Right lobe of liver (tissue), 6 donors: ENCODE measurements around the gene PRSS27. TPM values are rescaled to one million over a fixed set of nuclear protein-coding genes. Genes with fewer than 3 reads are reported as not detected.

Experiments used
- ATAC-seq, 4 donors: fragments of 200-7000 bp; cut with Tn5 transposase; one replicate each; pipeline ENCODE4 v1.9.1; 2020; ENCODE audit warnings: mild to moderate bottlenecking in 4 of 4, moderate library complexity in 4 of 4
- DNase-seq, 3 donors: peaks; one replicate each; pipeline ENCODE4 v3.0.0-alpha.2; 2020
- H3K27ac ChIP-seq, 3 donors: fragments of 200-600 bp; one replicate each; pipeline ENCODE4 v1.8.0; 2022
- H3K27me3 ChIP-seq, 2 donors: fragments of 200-600 bp; one replicate each; pipeline ENCODE4 v1.8.0; 2022
- H3K36me3 ChIP-seq, 4 donors: fragments of 200-600 bp; sonication (generic) in 1 of 4; one replicate each; pipeline versions ENCODE4 v1.5.1 to v1.8.0; 2017 to 2022; ENCODE audit warnings: control low read depth in 1 of 4
- H3K4me1 ChIP-seq, 4 donors: fragments of 200-600 bp; sonication (generic) in 1 of 4; one replicate each; pipeline versions ENCODE4 v1.5.1 to v1.8.0; 2017 to 2022; ENCODE audit warnings: control low read depth in 1 of 4
- H3K4me3 ChIP-seq, 3 donors: fragments of 200-600 bp; one replicate each; pipeline ENCODE4 v1.8.0; 2022
- H3K9me3 ChIP-seq, 4 donors: fragments of 200-600 bp; sonication (generic) in 1 of 4; one replicate each; pipeline versions ENCODE4 v1.5.1 to v1.8.0; 2017 to 2022; ENCODE audit warnings: control low read depth in 1 of 4
- CTCF ChIP-seq, 4 donors: fragments of 200-600 bp in 3 of 4; fragments of 450-650 bp in 1 of 4; IDR thresholded peaks; one replicate each; pipeline versions ENCODE4 v1.5.1 to v1.8.0; 2016 to 2022; ENCODE audit warnings: antibody characterized with exemption in 4 of 4, mild to moderate bottlenecking in 2 of 4
- POLR2A ChIP-seq: fragments of 450-650 bp; IDR thresholded peaks from one replicate; pipeline ENCODE4 v1.6.1; 2017; ENCODE audit warnings: antibody characterized with exemption, mild to moderate bottlenecking
- WGBS: methylation state at CpG from one replicate; pipeline ENCODE4 v1.1.6; 2018; ENCODE audit warnings: low coverage, low lambda C conversion rate; ENCODE audit not compliant: insufficient coverage; ENCODE audit errors: missing lambda C conversion rate; 5-methylcytosine and 5-hydroxymethylcytosine counted together
- intact Hi-C, 2 donors: fragments of 100-400 bp; cut with DNase I; formaldehyde crosslinking; loops; one replicate each; pipeline versions ENCODE4 v1.11.2 to v1.14.1; 2022
- total RNA-seq, 6 experiments: library from RNA; depleted of rRNA in 2 of 6; stranded (reverse); fragments of >200 nt in 2 of 6; fragmentation: NEBNext Ultra II Directional in 3 of 6; extraction: Animal tissue kit (Norgen Biotek cat#: 25700) in 3 of 6; gene quantifications; one replicate each; pipeline versions ENCODE4 v1.1.0 to v1.2.4, GENCODE V29; 2016 to 2023
- donor health status: DM: no; HTN: yes; CAD: no.
- donor health status: DM: no; HTN: no; CAD: no.
- donor health status: DM: no; HTN: no; CAD: no.
- donor health status: DM: no; HTN: yes; CAD: no.
- donor health status: DM: no; HTN: yes; CAD: no.

The PRSS27 gene
- total RNA-seq, 6 experiments from 2014 or later, result 0.13 to 0.98 (median 0.49) TPM; not detected in 2

- Histone ChIP-seq H3K9me3 (no peaks in the 10 kb centered on the region), H3K4me1 (no peaks in the 10 kb centered on the region), H3K36me3 (peaks cover 20 to 95% (median 66%) of the 10 kb centered on the region in 4 donors), H3K4me3 (no peak overlapping the region), H3K27me3 (no peaks in the 10 kb centered on the region), H3K27ac (no peak overlapping the region)
- WGBS, result 85% methylated on average over 10 of the region's 14 CpGs
- ATAC-seq (no peak), DNase-seq (no peak)
- TF ChIP-seq CTCF (IDR thresholded peaks at IDR 0.05) (no peak), POLR2A (no peak)
- intact Hi-C loops, result no loop called here
These were observed 47.9 kb upstream of the PRSS27 start for GRCh38 chr16:2767891-2768290.

GRCh38 chr16:2767140-2767731 lies 47.2 kb upstream of the PRSS27 start:
- Histone ChIP-seq H3K27ac (no peak overlapping the region), H3K27me3 (no peaks in the 10 kb centered on the region), H3K4me1 (no peaks in the 10 kb centered on the region), H3K36me3 (peaks cover 23 to 100% (median 71%) of the 10 kb centered on the region in 4 donors), H3K9me3 (no peaks in the 10 kb centered on the region), H3K4me3 (no peak overlapping the region)
- DNase-seq (no peak), ATAC-seq (no peak)
- 100% methylated on average over 2 of the region's 19 CpGs for WGBS
- TF ChIP-seq CTCF (IDR thresholded peaks at IDR 0.05), result no peak
- no peak for TF ChIP-seq POLR2A
- intact Hi-C loops, result no loop called here

- intact Hi-C loops, result no loop called here
- no peaks in the 10 kb centered on the region for H3K27me3 ChIP-seq
- TF ChIP-seq CTCF (IDR thresholded peaks at IDR 0.05) (no peak), POLR2A (no peak)
These were observed 46.6 kb upstream of the PRSS27 start for GRCh38 chr16:2766430-2767139.

GRCh38 chr16:2765462-2766404 lies 45.7 kb upstream of the PRSS27 start:
- TF ChIP-seq CTCF (IDR thresholded peaks at IDR 0.05) (no peak), POLR2A (no peak)
- intact Hi-C loops, result no loop called here
- ATAC-seq (no peak), DNase-seq (peak in 1 of 3 donors; percentile 41)
- 97% methylated on average over 20 of the region's 73 CpGs for whole genome bisulfite sequencing
- Histone ChIP-seq H3K36me3 (peaks cover 36 to 100% (median 73%) of the 10 kb centered on the region in 4 donors), H3K27me3 (no peaks in the 10 kb centered on the region), H3K27ac (no peak overlapping the region), H3K4me3 (no peak overlapping the region), H3K9me3 (no peaks in the 10 kb centered on the region), H3K4me1 (no peaks in the 10 kb centered on the region)

More at GRCh38 chr16:2766430-2767139, 46.6 kb upstream of the PRSS27 start:
- Histone ChIP-seq H3K4me3 (no peak overlapping the region), H3K4me1 (no peaks in the 10 kb centered on the region), H3K36me3 (peaks cover 29 to 100% (median 75%) of the 10 kb centered on the region in 4 donors), H3K27ac (no peak overlapping the region), H3K9me3 (no peaks in the 10 kb centered on the region)
- ATAC-seq, result no peak
- DNase-seq, result peak in 1 of 3 donors; percentile 30
- WGBS, result 94% methylated on average over 25 of the region's 44 CpGs
